Measurements from ENCODE around the gene LPP.

Gene LPP

GRCh38 chr3:188827576-188827975 is 673.6 kb downstream of the LPP start:
- DNase-seq, result no peak

GRCh38 chr3:188829130-188829529 is 675.2 kb downstream of the LPP start:
- no peak for DNase-seq

- DNase-seq, result no peak
Observed at GRCh38 chr3:188829576-188829975, 675.6 kb downstream of the LPP start.

GRCh38 chr3:188830893-188831292 is 676.9 kb downstream of the LPP start:
- no peak for DNase-seq

GRCh38 chr3:188832146-188832545 is 678.2 kb downstream of the LPP start:
- no peak for DNase-seq

- DNase-seq, result no peak
Observed at GRCh38 chr3:188832961-188833721, 679.2 kb downstream of the LPP start.

GRCh38 chr3:188834349-188834748 is 680.4 kb downstream of the LPP start:
- no peak for DNase-seq

GRCh38 chr3:188839187-188839695 is 685.3 kb downstream of the LPP start:
- DNase-seq, result no peak

- DNase-seq, result no peak
Observed at GRCh38 chr3:188840290-188840689, 686.3 kb downstream of the LPP start.

- no peak for DNase-seq
Observed at GRCh38 chr3:188841906-188842305, 687.9 kb downstream of the LPP start.

GRCh38 chr3:188842639-188843038 is 688.7 kb downstream of the LPP start:
- DNase-seq, result no peak

- no peak for DNase-seq
Observed at GRCh38 chr3:188844096-188844495, 690.1 kb downstream of the LPP start.

- DNase-seq, result no peak
Observed at GRCh38 chr3:188845514-188845913, 691.6 kb downstream of the LPP start.

GRCh38 chr3:188848947-188849346 is 695.0 kb downstream of the LPP start:
- no peak for DNase-seq

- DNase-seq, result no peak
Observed at GRCh38 chr3:188853856-188854771, 700.2 kb downstream of the LPP start.

- DNase-seq, result no peak
Observed at GRCh38 chr3:188854772-188855149, 700.8 kb downstream of the LPP start.

GRCh38 chr3:188855675-188856074 is 701.7 kb downstream of the LPP start:
- no peak for DNase-seq

- DNase-seq, result no peak
Observed at GRCh38 chr3:188860147-188860546, 706.2 kb downstream of the LPP start.

GRCh38 chr3:188861842-188862744 is 708.1 kb downstream of the LPP start:
- no peak for DNase-seq

GRCh38 chr3:188863999-188864406 is 710.0 kb downstream of the LPP start:
- no peak for DNase-seq

- no peak for DNase-seq
Observed at GRCh38 chr3:188867691-188868265, 713.8 kb downstream of the LPP start.

GRCh38 chr3:188868803-188869202 is 714.8 kb downstream of the LPP start:
- DNase-seq, result no peak
